Neural progenitor cell (in vitro differentiated cells): Measurements from ENCODE around the gene LMBR1.

Experiments used
- EZH2phosphoT487 ChIP-seq: fragments of 200-600 bp; sonication (generic); IDR thresholded peaks from 2 replicates; pipeline ENCODE4 v1.6.1; 2017; ENCODE audit warnings: antibody characterized with exemption
- TF ChIP-seq, protein P1 (sequence below): fragments of 200-600 bp; sonication (generic); IDR thresholded peaks from 2 replicates; pipeline ENCODE4 v1.5.1; 2017; ENCODE audit warnings: antibody characterized with exemption, mild to moderate bottlenecking

DNA sequence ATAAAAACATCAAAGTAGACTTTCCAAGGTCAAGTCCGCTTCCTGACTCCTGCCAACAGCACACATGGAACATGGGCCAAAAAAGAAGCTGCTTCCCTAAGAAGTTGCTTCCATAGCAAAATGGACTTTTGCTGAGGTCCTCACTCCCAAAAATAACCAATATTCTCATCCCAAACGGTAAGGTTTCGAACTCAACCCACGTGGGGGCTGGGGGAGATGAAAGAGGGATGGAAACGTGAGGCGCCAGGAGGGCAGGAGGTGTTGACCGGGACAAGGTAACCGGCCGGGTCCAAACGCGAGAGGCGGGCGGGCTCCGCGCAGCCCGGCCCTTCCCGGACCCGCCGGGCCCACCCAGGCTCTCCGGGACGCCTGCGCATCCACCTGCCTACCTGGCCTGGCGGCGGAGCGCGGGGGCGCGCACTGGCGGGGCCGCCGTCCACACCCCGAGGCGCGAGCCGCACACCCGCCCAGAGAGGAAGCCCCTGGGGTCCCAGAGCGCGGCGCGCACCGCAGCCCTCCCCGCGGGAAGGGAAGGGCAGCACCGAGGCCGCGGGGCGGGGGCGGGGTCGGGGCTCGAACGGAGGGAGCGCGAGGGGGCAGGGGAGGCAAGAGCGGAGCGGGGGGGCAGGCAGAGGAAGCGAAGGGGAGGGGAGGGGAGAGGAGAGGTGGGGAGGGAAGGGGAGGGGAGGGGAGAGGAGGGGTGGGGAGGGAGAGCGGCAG lies 742 bp downstream of the LMBR1 start:
- TF ChIP-seq EZH2phosphoT487, result no peak
- TF ChIP-seq, protein P1, sequence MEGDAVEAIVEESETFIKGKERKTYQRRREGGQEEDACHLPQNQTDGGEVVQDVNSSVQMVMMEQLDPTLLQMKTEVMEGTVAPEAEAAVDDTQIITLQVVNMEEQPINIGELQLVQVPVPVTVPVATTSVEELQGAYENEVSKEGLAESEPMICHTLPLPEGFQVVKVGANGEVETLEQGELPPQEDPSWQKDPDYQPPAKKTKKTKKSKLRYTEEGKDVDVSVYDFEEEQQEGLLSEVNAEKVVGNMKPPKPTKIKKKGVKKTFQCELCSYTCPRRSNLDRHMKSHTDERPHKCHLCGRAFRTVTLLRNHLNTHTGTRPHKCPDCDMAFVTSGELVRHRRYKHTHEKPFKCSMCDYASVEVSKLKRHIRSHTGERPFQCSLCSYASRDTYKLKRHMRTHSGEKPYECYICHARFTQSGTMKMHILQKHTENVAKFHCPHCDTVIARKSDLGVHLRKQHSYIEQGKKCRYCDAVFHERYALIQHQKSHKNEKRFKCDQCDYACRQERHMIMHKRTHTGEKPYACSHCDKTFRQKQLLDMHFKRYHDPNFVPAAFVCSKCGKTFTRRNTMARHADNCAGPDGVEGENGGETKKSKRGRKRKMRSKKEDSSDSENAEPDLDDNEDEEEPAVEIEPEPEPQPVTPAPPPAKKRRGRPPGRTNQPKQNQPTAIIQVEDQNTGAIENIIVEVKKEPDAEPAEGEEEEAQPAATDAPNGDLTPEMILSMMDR, result no peak
